GM12872 (cell line): Measurements from ENCODE around the gene C6orf62.

Source experiments
- CTCF ChIP-seq: IDR thresholded peaks from 3 replicates; pipeline ENCODE4 v1.5.1; 2011; ENCODE audit warnings: low read depth, mild to moderate bottlenecking, low read length, moderate library complexity; ENCODE audit not compliant: insufficient read depth

The C6orf62 gene

DNA sequence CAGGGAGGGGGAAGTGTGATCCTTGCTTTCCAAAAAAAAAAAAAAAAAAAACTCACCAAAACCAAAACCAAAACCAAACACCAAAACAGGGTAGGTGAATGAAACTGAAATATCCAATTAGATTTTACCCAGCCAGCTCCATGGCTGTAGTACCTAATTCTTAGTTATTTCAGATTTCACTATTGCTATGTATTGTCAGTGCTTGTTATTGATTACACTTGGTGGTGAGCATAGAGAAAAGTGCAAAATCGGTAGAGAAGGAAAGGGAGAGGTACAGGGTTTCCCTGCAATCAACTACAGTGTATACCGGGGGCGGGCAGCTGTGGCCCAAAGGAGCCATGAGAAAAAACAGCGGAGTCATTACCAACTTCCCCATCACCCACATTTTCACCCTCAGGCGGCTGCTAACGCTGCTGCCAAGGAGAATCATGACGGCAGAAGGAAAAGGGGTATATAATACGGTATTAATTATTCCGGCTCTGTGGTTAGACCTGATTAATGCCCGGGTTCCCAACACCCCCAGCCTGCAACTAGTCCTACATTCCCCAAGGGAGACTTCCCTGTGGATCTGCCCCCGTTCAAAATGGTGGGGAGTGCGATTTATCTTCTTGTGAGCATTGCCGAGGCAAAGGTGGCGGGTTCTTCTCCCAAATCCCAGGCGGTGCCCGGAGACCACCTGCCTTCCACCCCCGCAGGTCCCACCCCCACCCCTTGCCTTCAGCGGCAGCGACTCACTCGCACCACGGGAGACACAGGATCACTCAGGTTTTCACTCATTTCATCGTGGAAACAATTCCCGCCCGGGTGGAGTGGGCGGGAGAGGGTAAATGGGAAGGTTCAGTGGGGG is at the start of gene C6orf62:
C6orf62 (minus strand) TSS at position 30 of the 847 bp plus-strand sequence. CDS start 486 bp downstream, outside the sequence.
- no peak for TF ChIP-seq CTCF

- no peak for TF ChIP-seq CTCF
Measured at GRCh38 chr6:24768361-24768760, 49.4 kb upstream of the C6orf62 start.

- TF ChIP-seq CTCF, result peak; percentile 37; the same call in 2 of the 3 replicates
Measured at GRCh38 chr6:24766680-24767462, 47.9 kb upstream of the C6orf62 start.

DNA sequence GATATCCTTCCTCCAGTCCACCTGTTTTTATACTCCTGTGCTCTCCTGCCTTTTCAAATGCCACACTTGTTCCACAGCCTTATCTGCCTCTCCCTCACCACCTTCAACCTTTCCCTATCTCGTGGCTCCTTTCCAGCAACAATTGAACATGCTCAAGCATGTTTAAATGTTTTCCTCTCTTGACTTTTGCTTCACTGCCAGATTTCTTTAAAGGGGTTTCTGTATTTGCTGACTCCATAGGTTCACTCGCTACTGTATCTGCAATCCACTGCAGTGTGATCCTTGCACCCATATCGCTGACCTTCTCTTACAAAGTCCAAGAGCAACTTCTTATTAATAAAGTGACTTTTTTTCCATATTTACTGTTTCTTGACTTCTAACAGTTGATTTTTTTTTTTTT is 44.6 kb upstream of the C6orf62 start:
- TF ChIP-seq CTCF, result no peak

DNA sequence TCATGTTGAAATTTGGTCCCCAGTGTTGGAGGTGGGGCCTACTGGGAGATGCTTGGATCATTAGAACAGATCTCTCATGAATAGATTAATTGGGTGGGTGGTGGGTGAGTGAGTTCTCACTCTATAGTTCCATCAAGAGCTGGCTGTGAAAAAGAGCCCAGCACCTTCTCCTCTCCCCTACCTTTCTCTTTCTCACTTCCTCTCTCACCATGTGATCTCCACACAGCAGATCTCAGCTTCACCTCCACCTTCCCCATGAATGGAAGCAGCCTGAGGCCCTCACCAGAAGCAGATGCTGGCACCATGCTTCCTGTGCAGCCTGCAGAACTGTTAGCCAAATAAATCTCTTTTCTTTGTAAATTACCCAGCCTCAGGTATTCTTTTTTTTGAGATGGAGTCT is 42.9 kb upstream of the C6orf62 start:
- TF ChIP-seq CTCF, result no peak

DNA sequence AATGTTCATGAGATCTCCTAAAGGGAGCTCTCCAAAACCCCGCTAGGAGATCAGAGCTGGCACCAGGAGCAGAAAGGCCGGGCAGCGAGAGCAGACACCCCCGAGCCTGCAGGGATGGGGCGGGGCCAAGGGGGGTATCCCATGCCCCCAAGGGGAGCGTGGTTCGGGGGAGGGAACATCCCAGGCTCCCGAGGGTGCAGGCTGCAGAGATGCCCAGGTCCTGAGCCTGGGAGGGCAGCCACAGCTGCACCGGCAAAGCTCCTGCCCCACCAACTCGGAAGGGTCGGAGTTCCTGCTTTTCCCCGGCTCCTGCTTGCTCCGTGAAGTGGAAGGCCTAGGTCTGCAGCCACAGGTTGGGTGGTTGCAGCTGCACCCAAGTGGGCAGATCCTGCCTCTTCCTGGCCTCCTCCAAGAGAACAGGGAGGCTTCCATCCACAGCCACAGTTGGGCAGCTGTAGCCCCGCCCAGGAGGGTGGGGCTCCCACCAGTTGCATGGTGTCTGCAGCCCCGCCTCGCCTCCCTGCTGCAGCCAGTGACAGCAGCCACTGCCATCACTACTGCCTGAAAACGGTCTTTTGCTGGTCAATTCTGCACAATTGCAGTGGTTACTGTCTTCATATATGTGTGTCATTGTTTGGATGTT is 42.4 kb upstream of the C6orf62 start:
- no peak for TF ChIP-seq CTCF

DNA sequence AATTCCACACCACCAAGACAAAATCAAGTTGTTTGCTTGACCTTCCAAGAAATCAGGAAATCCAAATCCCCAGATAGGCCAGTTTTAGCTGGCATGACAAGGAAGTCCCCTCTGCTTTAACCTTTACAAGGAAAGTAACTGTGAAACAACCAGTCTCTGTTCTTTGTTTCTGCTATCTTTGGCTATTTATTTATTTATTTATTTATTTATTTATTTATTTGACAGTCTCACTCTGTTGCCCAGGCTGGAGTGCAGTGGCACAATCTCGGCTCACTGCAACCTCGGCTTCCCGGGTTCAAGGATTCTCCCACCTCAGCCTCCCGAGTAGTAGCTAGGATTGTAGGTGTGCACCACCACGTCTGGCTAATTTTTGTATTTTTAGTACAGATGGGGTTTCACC is 41.3 kb upstream of the C6orf62 start:
- TF ChIP-seq CTCF, result no peak
